Left lung (tissue), 10 donors: ENCODE data around the gene C15orf39. TPM values are rescaled to one million over a fixed set of nuclear protein-coding genes. Genes with fewer than 3 reads are reported as not detected.

Experiments
- ATAC-seq: fragments of 200-7000 bp; cut with Tn5 transposase; one replicate; pipeline ENCODE4 v1.9.1; 2020; ENCODE audit warnings: moderate library complexity
- DNase-seq, 4 donors: peaks; one replicate each; pipeline ENCODE4 v3.0.0-alpha.2; 2013 to 2020
- H3K27ac ChIP-seq, 2 donors: fragments of 200-600 bp; sonication (generic) in 1 of 2; one replicate each; pipeline versions ENCODE4 v1.5.0 to v1.8.0; 2020 to 2021
- H3K27me3 ChIP-seq, 2 donors: fragments of 200-600 bp; sonication (generic) in 1 of 2; one replicate each; pipeline versions ENCODE4 v1.5.0 to v1.8.0; 2020 to 2021
- H3K36me3 ChIP-seq, 2 donors: fragments of 200-600 bp; sonication (generic) in 1 of 2; one replicate each; pipeline versions ENCODE4 v1.5.0 to v1.8.0; 2020 to 2021
- H3K4me1 ChIP-seq, 2 donors: fragments of 200-600 bp; one replicate each; pipeline ENCODE4 v1.8.0; 2021
- H3K4me3 ChIP-seq, 2 donors: fragments of 200-600 bp; sonication (generic) in 1 of 2; one replicate each; pipeline versions ENCODE4 v1.5.0 to v1.8.0; 2020 to 2021; ENCODE audit warnings: mild to moderate bottlenecking in 1 of 2
- H3K9me3 ChIP-seq, 2 donors: fragments of 200-600 bp; sonication (generic) in 1 of 2; one replicate each; pipeline versions ENCODE4 v1.5.0 to v1.8.0; 2020 to 2021
- CTCF ChIP-seq, 2 donors: fragments of 200-600 bp; sonication (generic) in 1 of 2; IDR thresholded peaks; one replicate each; pipeline versions ENCODE4 v1.5.0 to v1.8.0; 2021; ENCODE audit warnings: antibody characterized with exemption in 2 of 2
- intact Hi-C, 2 donors: fragments of 100-400 bp; cut with DNase I; formaldehyde crosslinking; loops; one replicate each; pipeline versions ENCODE4 v1.11.2 to v1.14.2; 2022
- polyA plus RNA-seq, 6 donors: library from polyadenylated mRNA; unstranded; fragments of 120-200 nt; gene quantifications; one replicate each; pipeline ENCODE4 v1.2.1, GENCODE V29; 2013; ENCODE audit not compliant: insufficient read length in 6 of 6
- total RNA-seq, 2 donors: library from RNA; stranded (reverse); fragmentation: NEBNext Ultra II Directional; extraction: Animal tissue kit (Norgen Biotek cat#: 25700); gene quantifications; one replicate each; pipeline ENCODE4 v1.2.1, GENCODE V29; 2021
- donor health status: DM: no; HTN: yes; CAD: no.
- donor health status: DM: no; HTN: no; CAD: no.

The C15orf39 gene
- total and polyA plus RNA-seq, 8 donors, result 7.8 to 35.7 (median 13.9) TPM

GRCh38 chr15:75192307-75192706 is 9.4 kb upstream of the C15orf39 start:
- no peak for TF ChIP-seq CTCF (IDR thresholded peaks at IDR 0.05)
- H3K9me3 ChIP-seq, result no peaks in the 10 kb centered on the region
- H3K4me1 ChIP-seq, result peaks cover 0 to 9% of the 10 kb centered on the region in 2 donors
- no peak overlapping the region for H3K4me3 ChIP-seq
- peaks cover 0 to 15% of the 10 kb centered on the region in 2 donors for H3K27me3 ChIP-seq
- peak in 1 of 4 donors; percentile 20 for DNase-seq
- no peak for ATAC-seq
- no peaks in the 10 kb centered on the region for H3K36me3 ChIP-seq
- intact Hi-C loops, result loop anchor here in 1 of 2 donors (10.0 kb wide), 1 partner anchor 78 kb away; no protein-coding TSS in a partner anchor
- no peak overlapping the region for H3K27ac ChIP-seq

DNA sequence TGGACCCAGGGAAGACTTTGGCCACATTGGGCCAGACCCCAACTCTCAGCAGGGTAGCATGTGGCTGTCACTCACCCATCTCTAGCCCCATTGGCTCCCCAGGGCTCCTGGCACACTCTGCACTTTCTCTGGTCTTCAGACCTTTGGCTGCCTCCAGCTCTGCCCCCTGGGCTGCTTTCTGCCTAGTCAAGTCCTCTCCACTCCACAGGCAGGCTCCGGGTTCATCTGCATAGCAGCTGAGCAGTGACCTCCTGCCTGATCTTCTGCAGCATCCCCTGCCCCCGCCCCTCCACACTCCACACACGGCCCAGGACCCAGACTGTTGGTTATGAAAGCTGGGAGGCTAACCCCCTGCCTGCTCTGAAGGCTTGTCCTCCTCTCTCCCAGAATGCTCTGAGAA is 8.4 kb upstream of the C15orf39 start:
- no peak for DNase-seq
- no peaks in the 10 kb centered on the region for H3K36me3 ChIP-seq
- no peak for ATAC-seq
- intact Hi-C loops, result loop anchor here in 1 of 2 donors (10.0 kb wide), 1 partner anchor 78 kb away; no protein-coding TSS in a partner anchor
- peaks cover 0 to 15% of the 10 kb centered on the region in 2 donors for H3K27me3 ChIP-seq
- no peak overlapping the region for H3K27ac ChIP-seq
- no peak for TF ChIP-seq CTCF (IDR thresholded peaks at IDR 0.05)
- peaks cover 0 to 9% of the 10 kb centered on the region in 2 donors for H3K4me1 ChIP-seq
- H3K9me3 ChIP-seq, result no peaks in the 10 kb centered on the region
- H3K4me3 ChIP-seq, result no peak overlapping the region

- no peak for ATAC-seq
- TF ChIP-seq CTCF (IDR thresholded peaks at IDR 0.05), result no peak
- Histone ChIP-seq H3K9me3 (no peaks in the 10 kb centered on the region), H3K4me3 (no peak overlapping the region), H3K27me3 (peaks cover 0 to 15% of the 10 kb centered on the region in 2 donors), H3K36me3 (no peaks in the 10 kb centered on the region), H3K4me1 (peaks cover 0 to 13% of the 10 kb centered on the region in 2 donors), H3K27ac (no peak overlapping the region)
- intact Hi-C loops, result loop anchor here in 1 of 2 donors (10.0 kb wide), 1 partner anchor 79 kb away; no protein-coding TSS in a partner anchor
- no peak for DNase-seq
Observed at GRCh38 chr15:75193976-75194375, 7.7 kb upstream of the C15orf39 start.

- DNase-seq, result no peak
- peaks cover 0 to 15% of the 10 kb centered on the region in 2 donors for H3K27me3 ChIP-seq
- no peak overlapping the region for H3K27ac ChIP-seq
- no peaks in the 10 kb centered on the region for H3K9me3 ChIP-seq
- H3K4me3 ChIP-seq, result no peak overlapping the region
- no peak for TF ChIP-seq CTCF (IDR thresholded peaks at IDR 0.05)
- no peak for ATAC-seq
- peaks cover 0 to 17% of the 10 kb centered on the region in 2 donors for H3K4me1 ChIP-seq
- H3K36me3 ChIP-seq, result no peaks in the 10 kb centered on the region
- intact Hi-C loops, result loop anchor here in 1 of 2 donors (10.0 kb wide), 1 partner anchor 80 kb away; no protein-coding TSS in a partner anchor
Observed at GRCh38 chr15:75194397-75194796, 7.3 kb upstream of the C15orf39 start.

GRCh38 chr15:75195122-75195765 is 6.4 kb upstream of the C15orf39 start:
- H3K4me1 ChIP-seq, result peaks cover 0 to 23% of the 10 kb centered on the region in 2 donors
- H3K4me3 ChIP-seq, result no peak overlapping the region
- H3K9me3 ChIP-seq, result no peaks in the 10 kb centered on the region
- intact Hi-C loops, result loop anchor here in 1 of 2 donors (10.0 kb wide), 1 partner anchor 80 kb away; no protein-coding TSS in a partner anchor
- H3K27ac ChIP-seq, result no peak overlapping the region
- no peak for TF ChIP-seq CTCF (IDR thresholded peaks at IDR 0.05)
- no peaks in the 10 kb centered on the region for H3K36me3 ChIP-seq
- ATAC-seq (peak; percentile 26), DNase-seq (peak in 2 of 4 donors; percentile 74 to 76)
- H3K27me3 ChIP-seq, result peaks cover 0 to 15% of the 10 kb centered on the region in 2 donors
